Stimulated activated CD4-positive, alpha-beta T cell treated with anti-CD3 and anti-CD28 coated beads, Interleukin-12 subunit alpha, Interleukin-12 subunit beta, amount 100 ng/mL, for 4 hours (primary cell): ENCODE results near the gene PLAAT2.
"Not testable (repeated sequence)": the region's sequence is repeated elsewhere in the genome, so short reads cannot be mapped to it uniquely, and the experiment has no call there.

Experiments
- DNase-seq: peaks from one replicate; pipeline ENCODE4 v3.0.0-alpha.2; 2020

The PLAAT2 gene

GRCh38 chr11:63563201-63564055, at the start of gene PLAAT2:
PLAAT2 (minus strand) TSS chr11:63563379; CDS start chr11:63563324, 55 bp downstream.
- DNase-seq: no peak

DNA sequence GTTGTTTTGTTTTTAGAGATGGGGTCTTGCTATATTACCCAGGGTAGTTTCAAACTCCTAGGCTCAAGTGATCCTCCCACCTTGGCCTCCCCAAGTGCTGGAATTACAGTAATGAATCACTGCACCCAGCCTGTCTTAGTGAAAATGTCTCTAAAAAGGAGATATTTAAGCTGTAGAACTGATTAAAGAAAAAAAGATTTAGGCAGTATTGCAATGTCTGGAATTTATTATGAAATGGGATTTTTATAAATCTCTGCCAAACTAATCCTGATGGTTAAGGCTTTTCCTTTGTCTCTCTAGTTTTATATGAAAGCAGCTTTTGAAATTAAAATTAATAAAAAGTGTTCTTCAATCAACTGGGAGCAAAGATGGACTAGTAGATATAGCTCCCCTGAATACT, 49.0 kb upstream of the PLAAT2 start:
- no peak for DNase-seq

- DNase-seq: no peak
These were observed 48.2 kb upstream of the PLAAT2 start for GRCh38 chr11:63611395-63611747.

- DNase-seq: no peak
These were observed 47.6 kb upstream of the PLAAT2 start for GRCh38 chr11:63610604-63611394.

DNA sequence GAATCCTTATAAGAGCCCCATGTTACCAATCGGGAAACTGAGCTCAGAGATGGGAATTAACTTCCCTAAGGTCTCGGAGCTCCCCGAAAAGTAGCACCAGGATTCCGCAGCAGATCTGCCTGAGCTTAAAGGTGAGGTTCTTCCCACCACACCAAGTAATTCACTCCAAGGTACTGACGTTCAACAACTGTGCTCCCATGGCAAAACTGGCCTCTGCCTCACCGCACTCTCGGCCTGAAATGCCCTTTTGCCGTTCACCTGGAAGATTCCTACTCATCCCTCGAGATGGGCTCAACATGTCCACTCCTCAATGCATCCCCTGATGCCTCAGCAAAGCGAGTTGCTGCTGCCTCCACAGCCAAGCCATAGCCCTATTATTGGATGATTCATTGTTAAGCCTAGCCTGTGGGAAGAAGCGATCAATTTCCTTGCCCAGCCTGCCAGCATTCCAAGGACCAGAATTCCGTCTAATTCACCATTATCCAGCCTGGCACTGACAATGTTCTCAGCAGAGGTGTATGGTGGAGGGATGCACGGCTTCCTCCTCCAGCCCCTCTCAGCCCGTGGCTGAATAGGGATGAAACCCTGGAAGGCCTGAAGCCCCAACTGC, 46.9 kb upstream of the PLAAT2 start:
- DNase-seq: no peak

DNA sequence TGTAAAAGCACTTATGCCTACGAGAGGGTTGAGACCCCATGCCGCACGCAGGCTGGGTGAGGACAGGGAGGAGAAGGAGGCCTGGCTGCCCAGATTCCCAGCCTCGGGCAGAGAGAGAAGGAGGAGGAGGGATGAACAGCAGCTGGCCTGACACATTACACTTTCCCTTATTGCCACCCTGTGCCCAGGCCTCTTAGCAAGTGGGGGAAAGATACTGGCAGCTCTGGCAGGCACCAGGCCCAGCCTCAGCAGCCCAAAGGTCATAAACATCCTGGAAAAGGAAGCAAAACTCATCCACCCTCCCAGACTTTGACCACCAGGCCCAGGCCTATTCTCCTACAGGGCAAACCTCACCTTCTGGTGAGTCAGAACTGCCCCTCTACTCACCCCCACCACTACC, 46.4 kb upstream of the PLAAT2 start:
- DNase-seq: no peak

DNA sequence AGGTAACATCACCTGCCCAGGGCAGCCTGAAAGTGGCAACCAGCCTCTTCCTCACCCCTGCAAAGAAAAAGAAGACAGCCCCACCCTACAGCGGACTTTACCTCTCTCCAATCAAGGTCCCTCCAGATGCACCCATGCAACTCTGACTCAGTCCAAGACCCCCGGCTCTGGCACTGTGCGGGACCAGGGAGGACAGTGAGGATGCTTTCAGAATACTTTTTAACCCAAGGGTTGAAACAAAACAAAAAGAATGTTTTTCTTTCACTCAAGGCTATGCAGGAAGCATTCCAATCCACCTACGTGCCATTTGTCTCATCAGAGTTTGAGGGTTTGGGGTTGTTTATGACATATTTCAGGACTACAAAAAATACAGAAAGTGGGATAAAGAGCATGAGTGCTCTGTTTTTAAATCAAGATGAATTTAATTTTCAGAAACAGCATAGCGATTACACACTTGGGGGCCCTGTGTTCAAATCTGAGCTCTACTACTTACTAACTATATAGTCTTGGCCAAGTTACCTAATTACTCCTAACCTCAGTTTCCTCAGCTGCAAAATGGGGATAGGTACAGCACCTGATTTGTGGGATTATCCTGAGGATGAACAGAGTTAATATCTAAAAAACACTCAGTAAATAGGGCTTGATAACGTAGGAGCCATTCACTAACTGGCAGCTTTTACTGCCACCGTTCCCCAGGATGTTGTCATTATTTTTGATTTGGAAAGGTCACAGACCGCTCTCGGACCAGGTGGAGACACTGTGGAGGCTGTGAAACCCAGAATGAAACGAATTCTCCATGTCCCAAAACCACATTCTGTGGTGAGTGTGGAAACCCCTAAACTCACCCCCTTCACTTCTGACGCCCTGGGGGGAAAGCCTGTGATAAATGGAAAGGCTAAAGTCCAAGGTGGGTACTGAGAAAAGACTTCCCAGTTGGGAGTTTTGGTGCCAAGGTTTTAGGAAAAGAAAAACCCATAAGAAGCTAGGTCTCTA, 45.5 kb upstream of the PLAAT2 start:
- DNase-seq: no peak

DNA sequence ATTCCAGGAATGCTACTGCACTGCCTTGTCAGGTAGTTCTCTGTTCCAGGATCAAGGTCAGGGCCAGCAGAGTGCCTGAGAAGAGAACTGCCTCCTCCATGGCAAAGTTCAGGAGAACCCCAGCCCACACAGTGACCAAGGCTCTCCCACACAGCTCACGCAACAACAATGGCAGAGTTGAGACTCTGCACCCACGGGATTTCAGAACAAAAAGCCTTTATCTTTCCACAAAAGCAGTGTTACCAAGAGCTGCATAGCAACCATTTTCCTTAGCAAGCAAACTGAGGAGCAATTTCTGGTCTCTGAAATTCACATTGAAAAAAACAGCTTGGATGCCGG, 40.0 kb upstream of the PLAAT2 start:
- no peak for DNase-seq

GRCh38 chr11:63602290-63603179, 39.4 kb upstream of the PLAAT2 start:
- DNase-seq: not testable (repeated sequence)

- no peak for DNase-seq
These were observed 36.3 kb upstream of the PLAAT2 start for GRCh38 chr11:63599211-63600122.

- DNase-seq: no peak
These were observed 35.4 kb upstream of the PLAAT2 start for GRCh38 chr11:63598556-63598955.

GRCh38 chr11:63595296-63595695, 32.1 kb upstream of the PLAAT2 start:
- DNase-seq: no peak

DNA sequence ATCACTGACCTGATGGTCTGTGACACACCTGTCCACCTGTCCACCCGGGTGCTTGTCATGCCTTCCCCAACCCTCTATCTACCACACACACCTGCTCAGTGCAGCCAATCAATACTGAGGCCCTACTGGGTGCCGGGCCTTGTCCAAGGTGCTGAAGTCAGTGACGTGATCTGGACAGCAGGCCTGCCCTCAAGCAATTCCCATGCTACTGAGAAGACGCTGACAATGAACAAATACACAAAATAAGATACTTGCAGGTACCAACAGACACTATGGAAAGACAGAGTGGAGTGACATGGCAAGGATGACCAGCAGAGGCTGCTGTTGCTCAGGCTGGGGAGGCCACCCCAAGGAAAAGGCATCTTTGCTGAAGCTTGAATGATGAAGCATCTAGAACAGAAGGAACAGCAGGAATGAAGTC, 29.8 kb upstream of the PLAAT2 start:
- DNase-seq: no peak

DNA sequence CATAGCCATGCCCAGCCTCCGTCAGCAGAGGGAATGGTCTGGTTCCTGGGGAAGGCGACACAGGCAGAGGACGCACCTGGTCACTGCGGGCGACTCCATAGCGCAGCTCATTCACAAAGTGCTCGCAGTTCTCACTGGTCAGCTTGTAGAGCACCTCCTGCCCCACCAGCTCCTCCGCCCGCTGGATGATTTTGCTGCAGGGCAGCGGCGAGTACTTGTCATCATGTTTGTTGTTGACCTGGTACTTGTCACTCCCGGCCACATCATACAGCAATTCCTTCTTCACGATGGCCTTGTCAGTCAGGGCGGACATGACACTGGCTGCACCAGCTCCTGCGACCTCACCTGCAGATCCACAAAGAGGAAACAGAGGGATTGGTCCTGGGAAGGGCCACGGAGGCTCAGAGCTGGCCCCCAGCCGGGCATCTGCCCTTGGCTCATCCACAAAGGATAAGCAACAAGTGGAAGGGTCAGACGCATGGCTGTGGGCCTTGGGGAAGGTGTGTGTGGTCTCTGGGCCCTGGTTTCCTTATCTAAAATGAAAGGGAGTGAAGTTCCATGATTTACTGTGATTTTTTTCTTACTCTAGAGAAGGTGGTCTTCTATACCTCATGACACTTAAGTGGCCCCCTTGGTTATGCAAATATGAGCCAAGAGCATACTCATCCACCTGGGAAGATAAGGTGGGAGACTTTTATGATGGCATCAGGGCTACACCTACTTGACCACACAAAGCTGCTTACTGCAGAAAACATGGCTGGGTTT, 27.0 kb upstream of the PLAAT2 start:
- no peak for DNase-seq

DNA sequence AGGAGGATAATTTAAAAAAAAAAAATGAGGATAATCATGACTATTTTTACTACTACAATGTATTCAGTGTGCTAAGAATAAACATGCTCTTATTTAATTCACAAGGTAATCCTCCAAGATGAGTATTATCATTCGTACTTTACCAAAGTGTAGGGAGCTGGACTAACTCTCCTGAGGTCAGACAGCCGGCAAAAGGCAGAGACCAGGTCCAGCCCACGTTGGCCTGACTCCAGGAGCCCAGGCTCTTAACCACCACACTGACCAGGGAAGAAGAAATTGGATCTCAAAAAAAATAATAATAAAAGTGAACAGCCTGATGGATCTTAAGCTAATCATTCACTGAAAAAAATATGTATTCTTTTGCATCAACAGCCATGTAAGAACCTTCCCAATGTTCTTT, 25.8 kb upstream of the PLAAT2 start:
- no peak for DNase-seq

- DNase-seq: no peak
These were observed 23.4 kb upstream of the PLAAT2 start for GRCh38 chr11:63586451-63587166.

DNA sequence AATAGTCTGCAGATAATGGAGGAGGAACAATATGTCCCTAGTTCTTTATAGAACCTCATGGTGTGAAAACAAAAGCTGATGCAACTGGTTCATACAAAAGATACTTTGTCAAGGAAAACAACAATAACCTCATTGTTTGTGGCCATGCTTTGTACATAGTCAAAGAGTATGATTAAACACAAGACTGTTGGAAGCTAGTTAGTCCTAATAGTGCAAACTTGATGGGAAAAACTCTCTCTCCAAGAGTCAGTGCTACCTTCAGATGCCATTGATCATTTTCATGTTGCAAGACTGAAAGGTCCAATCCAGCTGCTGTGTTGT, 20.1 kb upstream of the PLAAT2 start:
- DNase-seq: no peak

GRCh38 chr11:63581224-63581623, 18.0 kb upstream of the PLAAT2 start:
- not testable (repeated sequence) for DNase-seq

GRCh38 chr11:63578882-63579281, 15.7 kb upstream of the PLAAT2 start:
- DNase-seq: not testable (repeated sequence)
